HepG2 (cell line): ENCODE data around the gene MEX3A. TPM values are rescaled to one million over a fixed set of nuclear protein-coding genes. Genes with fewer than 3 reads are reported as not detected.
A peak's percentile ranks its signal among the peaks of the same experiment; 100 is the strongest.

Source experiments
- EEA1 ChIP-seq: sonication (generic); formaldehyde crosslinking; IDR thresholded peaks from 2 replicates; pipeline ENCODE4 v1.5.1; 2020; ENCODE audit warnings: mild to moderate bottlenecking, missing genetic modification reagents, borderline replicate concordance
- EHMT2 ChIP-seq: fragments of 200-600 bp; sonication (generic); IDR thresholded peaks from 2 replicates; pipeline ENCODE4 v1.7.0; 2017; ENCODE audit warnings: antibody characterized with exemption, low read depth, low read length, borderline replicate concordance
- ELF1 ChIP-seq: sonication (generic); formaldehyde crosslinking; IDR thresholded peaks from 2 replicates; pipeline ENCODE4 v1.4.0; 2020; ENCODE audit warnings: missing genetic modification reagents
- FOXC1 ChIP-seq: sonication (generic); formaldehyde crosslinking; IDR thresholded peaks from 2 replicates; pipeline ENCODE4 v1.8.0; 2022; ENCODE audit warnings: mild to moderate bottlenecking, missing genetic modification reagents, borderline replicate concordance
- GATAD1 ChIP-seq: IDR thresholded peaks from 2 replicates; pipeline ENCODE4 v1.6.1; 2016; ENCODE audit warnings: missing genetic modification reagents, missing compliant biosample characterization
- MAFG ChIP-seq: sonication (generic); formaldehyde crosslinking; IDR thresholded peaks from 2 replicates; pipeline ENCODE4 v1.5.1; 2020; ENCODE audit warnings: mild to moderate bottlenecking, missing genetic modification reagents
- MBD4 ChIP-seq: IDR thresholded peaks from 2 replicates; pipeline ENCODE4 v1.6.1; 2012; ENCODE audit warnings: low read length, inconsistent platforms, borderline replicate concordance
- MTA1 ChIP-seq: sonication (generic); formaldehyde crosslinking; IDR thresholded peaks from 2 replicates; pipeline ENCODE4 v1.4.0; 2020; ENCODE audit warnings: missing genetic modification reagents, mild to moderate bottlenecking, borderline replicate concordance
- NCOA2 ChIP-seq: sonication (generic); formaldehyde crosslinking; IDR thresholded peaks from 2 replicates; pipeline ENCODE4 v1.8.0; 2022; ENCODE audit warnings: inconsistent platforms
- NFIB ChIP-seq: sonication (generic); formaldehyde crosslinking; IDR thresholded peaks from 2 replicates; pipeline ENCODE4 v1.9.0; 2021; ENCODE audit warnings: missing genetic modification reagents, mild to moderate bottlenecking, borderline replicate concordance
- NR3C1 ChIP-seq: sonication (generic); formaldehyde crosslinking; IDR thresholded peaks from 2 replicates; pipeline ENCODE4 v1.4.0; 2020; ENCODE audit warnings: missing genetic modification reagents
- PHF21A ChIP-seq: sonication (generic); formaldehyde crosslinking; IDR thresholded peaks from 2 replicates; pipeline ENCODE4 v1.5.0; 2020; ENCODE audit warnings: mild to moderate bottlenecking, missing genetic modification reagents
- REL ChIP-seq: sonication (generic); formaldehyde crosslinking; conservative IDR thresholded peaks from 2 replicates; pipeline ENCODE4 v1.8.0; 2022; ENCODE audit warnings: mild to moderate bottlenecking, missing genetic modification reagents, moderate library complexity
- RNF2 ChIP-seq: fragments of 450-650 bp; conservative IDR thresholded peaks from 2 replicates; pipeline ENCODE4 v1.6.1; 2016; ENCODE audit warnings: low read depth
- SCMH1 ChIP-seq: sonication (generic); formaldehyde crosslinking; IDR thresholded peaks from 2 replicates; pipeline ENCODE4 v1.9.0; 2021; ENCODE audit warnings: missing genetic modification reagents, mild to moderate bottlenecking, borderline replicate concordance
- ZC3H4 ChIP-seq: sonication (generic); formaldehyde crosslinking; IDR thresholded peaks from 2 replicates; pipeline ENCODE4 v1.4.0; 2020; ENCODE audit warnings: missing genetic modification reagents, borderline replicate concordance
- ZFX ChIP-seq: sonication (generic); formaldehyde crosslinking; IDR thresholded peaks from 2 replicates; pipeline ENCODE4 v1.4.0; 2020; ENCODE audit warnings: mild to moderate bottlenecking, low read depth, missing genetic modification reagents, moderate library complexity
- ZNF121 ChIP-seq: sonication (generic); formaldehyde crosslinking; IDR thresholded peaks from 2 replicates; pipeline ENCODE4 v1.5.0; 2020; ENCODE audit warnings: mild to moderate bottlenecking, missing genetic modification reagents
- ZNF180 ChIP-seq: sonication (generic); formaldehyde crosslinking; IDR thresholded peaks from 2 replicates; pipeline ENCODE4 v1.4.0; 2020; ENCODE audit warnings: low read depth, missing genetic modification reagents, borderline replicate concordance
- ZNF292 ChIP-seq: sonication (generic); formaldehyde crosslinking; IDR thresholded peaks from 2 replicates; pipeline ENCODE4 v1.8.1; 2022; ENCODE audit warnings: mild to moderate bottlenecking, low read depth, missing genetic modification reagents, borderline replicate concordance
- ZNF296 ChIP-seq: sonication (generic); formaldehyde crosslinking; conservative IDR thresholded peaks from 2 replicates; pipeline ENCODE4 v1.5.0; 2020; ENCODE audit warnings: mild to moderate bottlenecking, missing genetic modification reagents
- ZNF615 ChIP-seq: sonication (generic); formaldehyde crosslinking; IDR thresholded peaks from 2 replicates; pipeline ENCODE4 v1.5.0; 2020; ENCODE audit warnings: mild to moderate bottlenecking, missing genetic modification reagents, borderline replicate concordance
- polyA plus RNA-seq, 8 experiments: library from polyadenylated mRNA; depleted of rRNA in 3 of 8; stranded (reverse) in 7 of 8; unstranded in 1 of 8; fragments of >200 nt; fragmentation: Illumina TruSeq in 4 of 8; extraction: Trizol in 4 of 8; gene quantifications; 2 replicates each; pipeline versions ENCODE4 v1.2.1 to v1.2.3, GENCODE V29; 2011 to 2016; ENCODE audit warnings: low read depth in 4 of 8, missing spikeins in 1 of 8, mixed read lengths in 1 of 8; ENCODE audit not compliant: insufficient read depth in 1 of 8
- total RNA-seq, 5 experiments: library from RNA; depleted of rRNA; stranded (reverse); fragments of >200 nt; fragmentation: Illumina TruSeq; extraction: Trizol; gene quantifications; 2 replicates each; pipeline ENCODE4 v1.2.3, GENCODE V29; 2016; ENCODE audit warnings: low read depth in 1 of 5
- TF ChIP-seq, protein P1 (sequence below): sonication (generic); formaldehyde crosslinking; IDR thresholded peaks from 2 replicates; pipeline ENCODE4 v1.4.0; 2020; ENCODE audit warnings: missing genetic modification reagents
- TF ChIP-seq, protein P2 (sequence below): sonication (generic); formaldehyde crosslinking; IDR thresholded peaks from 2 replicates; pipeline ENCODE4 v1.4.0; 2020; ENCODE audit warnings: missing genetic modification reagents
- TF ChIP-seq, protein P3 (sequence below): sonication (generic); formaldehyde crosslinking; IDR thresholded peaks from 2 replicates; pipeline ENCODE4 v1.5.0; 2020; ENCODE audit warnings: mild to moderate bottlenecking, missing genetic modification reagents, borderline replicate concordance
- TF ChIP-seq, protein P4 (sequence below): sonication (generic); formaldehyde crosslinking; conservative IDR thresholded peaks from 2 replicates; pipeline ENCODE4 v1.4.0; 2020; ENCODE audit warnings: missing genetic modification reagents

MEX3A gene
- total and polyA plus RNA-seq, 2 of the 13 experiments (the other 11 are each of a cell fraction or from before 2014, with no cell fraction given): 7.6 to 9.1 TPM

DNA sequence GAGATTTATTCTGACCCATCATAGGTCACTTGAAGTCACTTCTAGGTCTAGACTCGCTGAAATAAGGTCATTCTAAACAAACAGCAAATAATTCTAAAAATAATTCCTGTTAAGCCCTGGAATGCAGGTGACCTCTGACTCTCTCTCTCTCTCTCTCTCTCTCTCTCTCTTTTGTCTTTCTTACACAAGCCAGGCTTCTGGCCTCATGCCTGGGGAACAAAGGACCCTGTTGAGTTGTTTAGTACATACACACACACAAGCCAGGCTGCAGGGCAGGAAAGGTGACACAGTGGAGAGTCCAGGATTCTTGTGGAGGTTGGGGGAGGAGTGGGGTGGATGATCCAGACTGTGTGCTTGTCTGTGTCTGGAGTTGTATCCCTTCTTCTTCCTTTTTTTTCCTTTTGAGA lies 4.0 kb upstream of the MEX3A start (continued):
- TF ChIP-seq MAFG (no peak), PHF21A (CRISPR knock-in tag) (peak; percentile 99), MTA1 (CRISPR knock-in tag) (no peak; the same call in 1 of the 2 replicates), ZNF180 (no peak), FOXC1 (no peak), ELF1 (CRISPR knock-in tag) (no peak), NFIB (CRISPR knock-in tag) (no peak), ZC3H4 (CRISPR knock-in tag) (no peak), ZNF615 (CRISPR knock-in tag) (0 out of 2 replicates have a peak, but pooled peaks have one; percentile 87), ZNF292 (CRISPR knock-in tag) (peak; percentile 51; the same call in 1 of the 2 replicates), ZFX (CRISPR knock-in tag) (peak; percentile 48; the same call in 1 of the 2 replicates), ZNF296 (CRISPR knock-in tag) (no peak), NR3C1 (no peak), MBD4 (peak; percentile 94; the same call in 1 of the 2 replicates), NCOA2 (peak; percentile 92), ZNF121 (CRISPR knock-in tag) (no peak), GATAD1 (CRISPR knock-in tag) (peak; percentile 55; the same call in 1 of the 2 replicates), SCMH1 (CRISPR knock-in tag) (no peak), EHMT2 (no peak), REL (no peak), RNF2 (no peak), EEA1 (CRISPR knock-in tag) (no peak)
- TF ChIP-seq, protein P1, sequence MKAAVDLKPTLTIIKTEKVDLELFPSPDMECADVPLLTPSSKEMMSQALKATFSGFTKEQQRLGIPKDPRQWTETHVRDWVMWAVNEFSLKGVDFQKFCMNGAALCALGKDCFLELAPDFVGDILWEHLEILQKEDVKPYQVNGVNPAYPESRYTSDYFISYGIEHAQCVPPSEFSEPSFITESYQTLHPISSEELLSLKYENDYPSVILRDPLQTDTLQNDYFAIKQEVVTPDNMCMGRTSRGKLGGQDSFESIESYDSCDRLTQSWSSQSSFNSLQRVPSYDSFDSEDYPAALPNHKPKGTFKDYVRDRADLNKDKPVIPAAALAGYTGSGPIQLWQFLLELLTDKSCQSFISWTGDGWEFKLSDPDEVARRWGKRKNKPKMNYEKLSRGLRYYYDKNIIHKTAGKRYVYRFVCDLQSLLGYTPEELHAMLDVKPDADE: no peak
- TF ChIP-seq, protein P2, sequence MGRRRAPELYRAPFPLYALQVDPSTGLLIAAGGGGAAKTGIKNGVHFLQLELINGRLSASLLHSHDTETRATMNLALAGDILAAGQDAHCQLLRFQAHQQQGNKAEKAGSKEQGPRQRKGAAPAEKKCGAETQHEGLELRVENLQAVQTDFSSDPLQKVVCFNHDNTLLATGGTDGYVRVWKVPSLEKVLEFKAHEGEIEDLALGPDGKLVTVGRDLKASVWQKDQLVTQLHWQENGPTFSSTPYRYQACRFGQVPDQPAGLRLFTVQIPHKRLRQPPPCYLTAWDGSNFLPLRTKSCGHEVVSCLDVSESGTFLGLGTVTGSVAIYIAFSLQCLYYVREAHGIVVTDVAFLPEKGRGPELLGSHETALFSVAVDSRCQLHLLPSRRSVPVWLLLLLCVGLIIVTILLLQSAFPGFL: no peak
- TF ChIP-seq, protein P3, sequence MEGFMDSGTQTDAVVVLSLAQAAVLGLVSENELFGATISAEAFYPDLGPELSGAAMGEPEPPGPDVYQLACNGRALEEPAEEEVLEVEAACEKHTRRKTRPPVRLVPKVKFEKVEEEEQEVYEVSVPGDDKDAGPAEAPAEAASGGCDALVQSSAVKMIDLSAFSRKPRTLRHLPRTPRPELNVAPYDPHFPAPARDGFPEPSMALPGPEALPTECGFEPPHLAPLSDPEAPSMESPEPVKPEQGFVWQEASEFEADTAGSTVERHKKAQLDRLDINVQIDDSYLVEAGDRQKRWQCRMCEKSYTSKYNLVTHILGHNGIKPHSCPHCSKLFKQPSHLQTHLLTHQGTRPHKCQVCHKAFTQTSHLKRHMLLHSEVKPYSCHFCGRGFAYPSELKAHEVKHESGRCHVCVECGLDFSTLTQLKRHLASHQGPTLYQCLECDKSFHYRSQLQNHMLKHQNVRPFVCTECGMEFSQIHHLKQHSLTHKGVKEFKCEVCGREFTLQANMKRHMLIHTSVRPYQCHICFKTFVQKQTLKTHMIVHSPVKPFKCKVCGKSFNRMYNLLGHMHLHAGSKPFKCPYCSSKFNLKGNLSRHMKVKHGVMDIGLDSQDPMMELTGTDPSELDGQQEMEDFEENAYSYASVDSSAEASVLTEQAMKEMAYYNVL: peak; percentile 100
- TF ChIP-seq, protein P4, sequence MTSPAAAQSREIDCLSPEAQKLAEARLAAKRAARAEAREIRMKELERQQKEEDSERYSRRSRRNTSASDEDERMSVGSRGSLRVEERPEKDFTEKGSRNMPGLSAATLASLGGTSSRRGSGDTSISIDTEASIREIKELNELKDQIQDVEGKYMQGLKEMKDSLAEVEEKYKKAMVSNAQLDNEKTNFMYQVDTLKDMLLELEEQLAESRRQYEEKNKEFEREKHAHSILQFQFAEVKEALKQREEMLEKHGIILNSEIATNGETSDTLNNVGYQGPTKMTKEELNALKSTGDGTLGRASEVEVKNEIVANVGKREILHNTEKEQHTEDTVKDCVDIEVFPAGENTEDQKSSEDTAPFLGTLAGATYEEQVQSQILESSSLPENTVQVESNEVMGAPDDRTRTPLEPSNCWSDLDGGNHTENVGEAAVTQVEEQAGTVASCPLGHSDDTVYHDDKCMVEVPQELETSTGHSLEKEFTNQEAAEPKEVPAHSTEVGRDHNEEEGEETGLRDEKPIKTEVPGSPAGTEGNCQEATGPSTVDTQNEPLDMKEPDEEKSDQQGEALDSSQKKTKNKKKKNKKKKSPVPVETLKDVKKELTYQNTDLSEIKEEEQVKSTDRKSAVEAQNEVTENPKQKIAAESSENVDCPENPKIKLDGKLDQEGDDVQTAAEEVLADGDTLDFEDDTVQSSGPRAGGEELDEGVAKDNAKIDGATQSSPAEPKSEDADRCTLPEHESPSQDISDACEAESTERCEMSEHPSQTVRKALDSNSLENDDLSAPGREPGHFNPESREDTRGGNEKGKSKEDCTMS: no peak
